Ishikawa (cell line): ENCODE measurements around the gene CALHM3.

ENCODE experiments used
- CEBPB ChIP-seq: IDR thresholded peaks from 2 replicates; pipeline ENCODE4 v1.6.1; 2012
- CREB1 ChIP-seq: IDR thresholded peaks from 2 replicates; pipeline ENCODE4 v1.6.1; 2012; ENCODE audit warnings: low read depth
- EGR1 ChIP-seq: IDR thresholded peaks from 2 replicates; pipeline ENCODE4 v1.6.1; 2012
- EP300 ChIP-seq: IDR thresholded peaks from 2 replicates; pipeline ENCODE4 v1.6.1; 2012; ENCODE audit warnings: borderline replicate concordance
- FOXM1 ChIP-seq: IDR thresholded peaks from 2 replicates; pipeline ENCODE4 v1.6.1; 2012; ENCODE audit warnings: low read depth, borderline replicate concordance
- MAX ChIP-seq: IDR thresholded peaks from 2 replicates; pipeline ENCODE4 v1.6.1; 2012
- NFIC ChIP-seq: IDR thresholded peaks from 2 replicates; pipeline ENCODE4 v1.6.1; 2012
- RAD21 ChIP-seq: IDR thresholded peaks from 2 replicates; pipeline ENCODE4 v1.6.1; 2012; ENCODE audit warnings: low read depth
- REST ChIP-seq: IDR thresholded peaks from 2 replicates; pipeline ENCODE4 v1.6.1; 2012; ENCODE audit warnings: low read depth, mild to moderate bottlenecking
- TAF1 ChIP-seq: IDR thresholded peaks from 2 replicates; pipeline ENCODE4 v1.6.1; 2012; ENCODE audit warnings: low read depth, mild to moderate bottlenecking
- TCF12 ChIP-seq: IDR thresholded peaks from 2 replicates; pipeline ENCODE4 v1.6.1; 2012; ENCODE audit warnings: low read depth
- TEAD4 ChIP-seq: IDR thresholded peaks from 2 replicates; pipeline ENCODE4 v1.6.1; 2012
- YY1 ChIP-seq: IDR thresholded peaks from 2 replicates; pipeline ENCODE4 v1.6.1; 2012; ENCODE audit warnings: low read depth
- ZBTB7A ChIP-seq: IDR thresholded peaks from 2 replicates; pipeline ENCODE4 v1.6.1; 2012; ENCODE audit warnings: low read depth
- TF ChIP-seq, protein P1 (sequence below): IDR thresholded peaks from 2 replicates; pipeline ENCODE4 v1.6.1; 2012

The CALHM3 gene

DNA sequence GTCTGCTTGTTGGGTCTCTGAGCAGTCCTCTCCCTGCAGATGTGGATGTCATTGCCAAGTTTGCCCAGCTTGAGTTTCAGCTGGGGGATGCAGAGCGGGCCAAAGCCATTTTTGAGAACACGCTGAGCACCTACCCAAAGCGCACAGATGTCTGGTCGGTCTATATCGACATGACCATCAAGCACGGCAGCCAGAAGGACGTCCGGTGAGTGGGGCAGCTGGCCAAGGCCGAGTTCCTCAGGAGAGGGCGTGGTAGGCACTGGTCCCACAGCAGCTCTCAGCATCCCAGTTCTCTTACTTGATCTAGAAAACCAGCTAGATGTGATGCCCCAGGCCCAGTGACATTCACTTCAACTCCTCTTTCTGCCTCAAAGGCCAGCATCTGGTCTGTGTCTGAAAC lies 34.6 kb downstream of the CALHM3 start:
- no peak for TF ChIP-seq NFIC

GRCh38 chr10:103443475-103444185 lies 35.4 kb downstream of the CALHM3 start:
- TF ChIP-seq, protein P1, sequence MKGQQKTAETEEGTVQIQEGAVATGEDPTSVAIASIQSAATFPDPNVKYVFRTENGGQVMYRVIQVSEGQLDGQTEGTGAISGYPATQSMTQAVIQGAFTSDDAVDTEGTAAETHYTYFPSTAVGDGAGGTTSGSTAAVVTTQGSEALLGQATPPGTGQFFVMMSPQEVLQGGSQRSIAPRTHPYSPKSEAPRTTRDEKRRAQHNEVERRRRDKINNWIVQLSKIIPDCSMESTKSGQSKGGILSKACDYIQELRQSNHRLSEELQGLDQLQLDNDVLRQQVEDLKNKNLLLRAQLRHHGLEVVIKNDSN: no peak
- TF ChIP-seq TCF12: no peak
- TF ChIP-seq REST: no peak
- no peak for TF ChIP-seq TAF1
- TF ChIP-seq CREB1: no peak
- TF ChIP-seq EP300: no peak
- TF ChIP-seq CEBPB: no peak
- TF ChIP-seq FOXM1: no peak
- no peak for TF ChIP-seq YY1
- no peak for TF ChIP-seq ZBTB7A
- no peak for TF ChIP-seq NFIC
- TF ChIP-seq MAX: no peak
- no peak for TF ChIP-seq EGR1

DNA sequence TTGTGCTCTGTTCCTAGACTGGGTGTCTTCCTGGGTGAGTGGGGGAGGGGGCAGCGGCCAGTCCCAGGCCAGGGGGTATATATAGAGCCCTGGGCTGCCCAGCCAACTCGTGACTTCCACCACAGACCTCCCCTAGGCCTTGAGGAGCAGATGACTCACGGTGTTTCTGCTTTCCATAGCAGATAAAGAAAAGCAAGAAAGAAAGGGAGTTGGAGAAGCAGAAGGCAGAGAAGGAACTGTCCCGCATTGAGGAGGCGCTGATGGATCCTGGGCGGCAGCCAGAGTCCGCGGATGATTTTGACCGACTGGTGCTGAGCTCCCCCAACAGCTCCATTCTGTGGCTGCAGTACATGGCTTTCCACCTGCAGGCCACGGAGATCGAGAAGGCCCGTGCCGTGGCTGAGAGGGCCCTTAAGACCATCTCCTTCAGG lies 37.0 kb downstream of the CALHM3 start:
- TF ChIP-seq ZBTB7A (no peak), MAX (no peak), NFIC (no peak)
- TF ChIP-seq, protein P1: no peak

- TF ChIP-seq CEBPB (no peak), CREB1 (no peak), FOXM1 (no peak), REST (no peak), RAD21 (no peak), NFIC (no peak), TEAD4 (no peak)
Measured at GRCh38 chr10:103441611-103442010, 37.4 kb downstream of the CALHM3 start.

- TF ChIP-seq FOXM1 (no peak), YY1 (no peak)
Measured at GRCh38 chr10:103441206-103441605, 37.8 kb downstream of the CALHM3 start.

DNA sequence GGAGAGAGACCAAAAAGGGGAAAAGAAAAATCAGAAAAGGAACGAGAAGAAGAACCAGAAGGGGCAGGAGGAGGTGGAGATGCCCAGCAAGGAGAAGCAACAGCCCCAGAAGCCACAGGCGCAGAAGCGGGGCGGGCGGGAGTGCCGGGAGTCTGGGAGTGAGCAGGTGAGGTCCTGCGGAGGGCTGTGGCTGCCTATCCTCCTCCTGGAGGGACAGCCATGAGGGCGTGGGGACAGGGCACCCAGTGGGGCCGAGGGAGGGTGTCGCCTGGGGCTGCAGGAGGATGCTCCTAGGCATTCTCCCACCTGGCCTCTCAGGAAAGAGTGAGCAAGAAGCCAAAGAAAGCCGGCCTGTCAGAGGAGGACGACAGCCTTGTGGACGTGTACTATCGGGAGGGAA lies 38.6 kb downstream of the CALHM3 start:
- TF ChIP-seq YY1: no peak
- TF ChIP-seq REST: no peak
- TF ChIP-seq TCF12: no peak
- TF ChIP-seq CREB1: no peak
- TF ChIP-seq ZBTB7A: no peak
- TF ChIP-seq EGR1: no peak
- no peak for TF ChIP-seq TEAD4
- no peak for TF ChIP-seq FOXM1
- TF ChIP-seq TAF1: no peak
- no peak for TF ChIP-seq EP300
- no peak for TF ChIP-seq MAX
- TF ChIP-seq NFIC: no peak
- TF ChIP-seq, protein P1: no peak
